GM12873 (cell line): ENCODE data around the gene SIPA1L3.
A peak's percentile ranks its signal among the peaks of the same experiment; 100 is the strongest.

Experiments
- TF ChIP-seq, protein P1 (sequence below): IDR thresholded peaks from 2 replicates; pipeline ENCODE4 v1.5.1; 2012; ENCODE audit warnings: low read depth, mild to moderate bottlenecking, moderate library complexity, low read length, control low read depth; ENCODE audit not compliant: insufficient read depth; ENCODE audit errors: missing control alignments

The SIPA1L3 gene

DNA sequence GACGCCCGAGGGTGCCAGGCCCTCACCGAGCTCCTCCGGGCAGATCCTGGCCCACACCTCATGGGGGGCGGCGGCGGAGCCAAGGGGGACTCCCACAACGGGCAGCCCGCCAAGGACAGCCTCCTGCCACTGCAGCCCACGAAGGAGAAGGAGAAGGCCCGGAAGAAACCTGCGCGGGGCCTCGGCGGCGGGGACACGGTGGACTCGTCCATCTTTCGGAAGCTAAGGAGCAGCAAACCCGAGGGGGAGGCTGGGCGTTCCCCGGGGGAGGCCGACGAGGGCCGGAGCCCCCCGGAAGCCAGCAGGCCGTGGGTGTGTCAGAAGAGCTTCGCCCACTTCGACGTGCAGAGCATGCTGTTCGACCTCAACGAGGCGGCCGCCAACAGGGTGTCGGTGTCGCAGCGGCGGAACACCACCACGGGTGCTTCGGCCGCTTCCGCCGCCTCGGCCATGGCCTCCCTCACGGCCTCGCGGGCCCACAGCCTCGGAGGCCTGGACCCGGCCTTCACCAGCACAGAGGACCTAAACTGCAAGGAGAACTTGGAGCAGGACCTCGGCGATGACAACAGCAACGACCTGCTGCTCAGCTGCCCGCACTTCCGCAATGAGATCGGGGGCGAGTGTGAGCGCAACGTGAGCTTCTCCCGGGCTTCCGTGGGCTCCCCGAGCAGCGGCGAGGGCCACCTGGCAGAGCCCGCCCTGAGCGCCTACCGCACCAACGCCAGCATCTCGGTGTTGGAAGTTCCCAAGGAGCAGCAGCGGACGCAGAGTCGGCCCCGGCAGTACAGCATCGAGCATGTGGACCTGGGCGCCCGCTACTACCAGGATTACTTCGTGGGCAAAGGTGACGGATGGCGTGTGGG is 175.5 kb downstream of the SIPA1L3 start:
- TF ChIP-seq, protein P1, sequence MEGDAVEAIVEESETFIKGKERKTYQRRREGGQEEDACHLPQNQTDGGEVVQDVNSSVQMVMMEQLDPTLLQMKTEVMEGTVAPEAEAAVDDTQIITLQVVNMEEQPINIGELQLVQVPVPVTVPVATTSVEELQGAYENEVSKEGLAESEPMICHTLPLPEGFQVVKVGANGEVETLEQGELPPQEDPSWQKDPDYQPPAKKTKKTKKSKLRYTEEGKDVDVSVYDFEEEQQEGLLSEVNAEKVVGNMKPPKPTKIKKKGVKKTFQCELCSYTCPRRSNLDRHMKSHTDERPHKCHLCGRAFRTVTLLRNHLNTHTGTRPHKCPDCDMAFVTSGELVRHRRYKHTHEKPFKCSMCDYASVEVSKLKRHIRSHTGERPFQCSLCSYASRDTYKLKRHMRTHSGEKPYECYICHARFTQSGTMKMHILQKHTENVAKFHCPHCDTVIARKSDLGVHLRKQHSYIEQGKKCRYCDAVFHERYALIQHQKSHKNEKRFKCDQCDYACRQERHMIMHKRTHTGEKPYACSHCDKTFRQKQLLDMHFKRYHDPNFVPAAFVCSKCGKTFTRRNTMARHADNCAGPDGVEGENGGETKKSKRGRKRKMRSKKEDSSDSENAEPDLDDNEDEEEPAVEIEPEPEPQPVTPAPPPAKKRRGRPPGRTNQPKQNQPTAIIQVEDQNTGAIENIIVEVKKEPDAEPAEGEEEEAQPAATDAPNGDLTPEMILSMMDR: no peak

DNA sequence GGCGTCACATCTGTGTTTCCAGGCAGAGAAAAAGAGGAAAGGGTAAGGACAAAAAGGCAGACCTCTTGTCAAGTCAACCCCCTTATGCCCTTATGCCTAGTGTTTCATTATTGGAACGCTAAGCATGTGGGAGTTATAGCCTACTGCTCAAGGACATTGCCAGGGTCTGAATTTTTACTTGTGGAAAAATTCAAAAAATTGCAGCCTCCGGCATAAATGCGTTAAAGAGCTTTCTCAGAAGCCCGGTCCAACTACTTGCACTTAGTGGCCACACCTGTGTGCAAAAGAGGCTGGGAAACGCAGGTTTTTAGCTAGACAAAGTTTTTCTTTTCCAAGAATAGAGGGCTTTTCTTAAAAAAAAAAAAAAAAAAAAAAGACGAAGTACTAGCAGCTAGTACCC is 177.2 kb downstream of the SIPA1L3 start:
- TF ChIP-seq, protein P1: no peak

DNA sequence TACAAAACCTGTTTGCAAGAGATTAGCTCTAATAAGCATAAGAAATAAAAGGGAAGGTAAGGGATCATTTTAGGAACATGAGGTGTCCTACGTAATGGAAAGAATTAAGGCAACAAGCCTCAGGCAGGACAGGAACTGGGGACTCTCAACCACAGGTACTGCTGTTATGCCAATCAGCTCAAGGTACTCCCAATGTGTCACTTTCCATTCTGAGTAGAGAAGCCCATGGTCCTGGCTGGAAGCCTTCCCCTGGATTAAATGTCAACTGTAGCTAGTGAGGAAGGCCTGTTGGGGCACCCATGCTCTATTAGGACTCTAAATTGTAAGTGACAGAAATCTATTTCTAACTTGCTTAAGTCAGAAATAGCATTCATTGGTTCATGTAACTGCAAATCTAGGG is 182.4 kb downstream of the SIPA1L3 start:
- TF ChIP-seq, protein P1: no peak

DNA sequence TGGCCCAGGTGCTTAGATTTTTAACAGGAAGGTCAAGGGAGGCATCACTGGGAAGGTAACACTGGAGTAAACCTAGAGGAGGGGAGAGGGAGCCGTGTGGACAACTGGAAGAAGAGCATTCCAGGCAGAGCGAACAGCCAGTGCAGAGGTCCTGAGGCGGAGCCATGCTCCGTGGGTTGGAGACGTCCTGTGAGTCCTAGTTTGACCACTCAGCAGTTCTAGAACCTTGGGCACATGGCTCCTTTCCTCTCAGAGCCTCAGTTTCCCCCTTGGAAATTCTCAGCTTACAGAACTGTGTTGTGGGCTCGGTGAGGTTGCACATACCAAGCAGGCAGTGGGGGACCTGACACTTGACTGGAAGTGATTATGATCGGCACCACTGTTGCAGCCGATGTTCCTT is 186.1 kb downstream of the SIPA1L3 start:
- TF ChIP-seq, protein P1: no peak

DNA sequence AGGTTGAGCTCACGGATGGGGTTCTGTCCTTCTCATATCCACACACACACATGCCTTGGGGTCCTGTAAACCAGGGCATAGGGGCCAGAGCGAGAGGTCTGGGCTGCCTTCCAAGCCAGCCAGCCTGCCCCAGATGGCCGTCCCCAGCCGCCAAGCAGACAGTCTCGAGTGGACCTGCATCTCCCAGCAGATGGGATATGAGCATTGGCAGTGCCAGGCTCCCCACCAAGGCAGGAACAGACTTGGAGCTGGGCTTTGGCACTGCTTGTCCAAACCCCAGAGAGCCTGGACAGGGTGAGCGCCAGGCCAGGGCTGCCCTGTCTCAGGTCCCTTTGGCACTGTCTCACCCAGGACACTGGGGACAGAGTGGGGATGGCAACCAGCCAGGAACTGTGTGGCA is 186.6 kb downstream of the SIPA1L3 start:
- TF ChIP-seq, protein P1: no peak

DNA sequence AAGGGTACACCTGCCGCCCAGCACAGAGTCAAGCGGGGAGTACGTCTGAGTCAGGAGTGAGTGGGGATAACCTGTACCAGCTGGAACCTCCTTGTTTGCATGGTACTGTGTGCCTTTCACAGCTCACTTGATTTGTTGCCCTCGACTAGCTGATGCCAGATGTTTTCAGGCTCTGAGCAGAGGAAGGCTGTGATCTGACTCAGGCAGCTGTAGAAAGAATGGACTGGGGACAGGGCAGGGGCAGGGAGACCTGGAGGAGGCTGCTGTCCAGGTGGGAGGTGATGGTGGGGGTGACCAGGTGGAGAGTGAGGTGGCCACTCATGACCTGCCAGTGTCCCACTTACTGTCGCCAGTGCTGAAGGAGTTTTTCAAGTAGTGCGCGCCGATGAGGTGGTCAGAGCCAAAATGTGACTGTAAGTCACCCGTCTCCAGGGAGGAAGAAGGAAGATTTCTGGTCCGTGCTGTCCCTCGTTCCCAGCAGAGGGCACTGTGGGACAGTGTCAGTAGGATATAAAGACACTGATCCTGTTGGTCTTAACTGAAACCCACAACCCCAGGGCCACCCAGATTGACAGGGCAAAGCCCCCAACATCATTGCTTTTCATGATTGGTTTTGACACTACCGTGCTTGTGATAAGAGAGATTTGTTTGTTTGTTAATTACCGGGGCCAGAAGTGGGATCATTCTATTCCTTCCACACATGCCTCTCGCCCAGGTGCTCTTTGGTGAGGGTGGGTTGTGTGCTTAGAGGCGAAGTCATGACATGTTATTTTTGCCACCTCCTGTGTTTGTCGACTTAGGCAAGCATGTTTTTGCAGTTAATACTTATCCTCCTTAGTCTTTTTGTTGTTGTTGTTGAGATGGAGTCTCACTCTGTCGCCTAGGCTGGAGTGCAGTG is 188.7 kb downstream of the SIPA1L3 start:
- TF ChIP-seq, protein P1: peak; percentile 74

DNA sequence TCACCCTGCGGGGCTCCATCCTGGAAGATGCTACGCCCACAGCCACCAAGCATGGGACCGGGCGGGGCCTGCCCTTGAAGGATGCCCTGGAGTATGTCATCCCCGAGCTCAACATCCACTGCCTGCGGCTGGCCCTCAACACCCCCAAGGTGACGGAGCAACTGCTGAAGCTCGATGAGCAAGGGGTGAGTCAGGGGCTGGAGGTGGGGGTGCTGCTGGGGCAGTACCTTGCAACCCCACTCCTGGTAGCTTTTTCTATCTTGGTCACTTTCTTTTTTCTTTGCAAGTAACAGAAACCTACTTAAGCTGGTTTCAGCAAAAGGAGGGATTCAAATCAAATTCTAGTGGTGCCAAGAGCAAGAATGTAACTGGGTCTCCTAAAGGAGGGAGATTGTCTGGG is 193.0 kb downstream of the SIPA1L3 start:
- TF ChIP-seq, protein P1: no peak
